GM19193 (cell line): Measurements from ENCODE around the gene KSR2.

Experiments used
- POLR2A ChIP-seq: IDR thresholded peaks from 4 replicates; pipeline ENCODE4 v1.6.1; 2011; ENCODE audit not compliant: insufficient read depth, insufficient read length; ENCODE audit errors: extremely low read depth

The KSR2 gene

DNA sequence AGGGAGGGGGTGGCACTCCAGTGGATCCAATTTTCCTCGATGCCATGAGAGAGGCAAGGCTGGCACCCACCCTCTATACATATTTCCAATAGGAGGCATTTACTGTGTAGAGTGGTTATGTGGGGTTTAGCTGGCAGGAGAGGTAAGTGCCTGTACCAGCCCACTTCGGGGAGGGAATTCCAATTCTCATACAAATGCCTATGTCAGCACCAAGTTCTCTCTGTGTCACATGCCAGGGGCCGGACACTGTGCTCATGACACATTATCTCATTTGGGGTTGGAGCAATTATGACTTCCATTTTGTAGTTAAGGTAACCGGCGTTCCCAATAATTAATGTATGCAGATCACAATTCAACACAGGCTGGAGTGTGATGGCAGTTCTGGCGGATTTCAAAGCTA is 284.3 kb downstream of the KSR2 start:
- no peak for TF ChIP-seq POLR2A

DNA sequence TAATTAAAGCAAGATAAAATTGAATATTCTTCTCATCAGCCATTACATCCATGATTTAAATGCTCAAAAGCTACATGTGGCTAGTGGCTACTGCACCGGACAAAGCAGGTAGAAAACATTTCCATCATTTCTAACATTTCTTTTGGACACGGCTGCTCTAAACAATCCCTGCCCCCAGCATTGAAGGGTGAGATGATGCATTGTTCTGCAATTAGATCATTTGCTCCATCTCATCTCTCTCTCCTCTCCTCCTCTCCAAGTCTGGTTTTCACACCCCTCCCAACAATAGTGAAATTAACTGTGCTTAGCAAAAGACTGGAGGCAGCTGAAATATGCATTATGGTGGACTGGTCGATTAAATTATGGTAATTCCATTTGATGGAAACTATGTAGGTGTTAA is 288.5 kb downstream of the KSR2 start:
- no peak for TF ChIP-seq POLR2A

DNA sequence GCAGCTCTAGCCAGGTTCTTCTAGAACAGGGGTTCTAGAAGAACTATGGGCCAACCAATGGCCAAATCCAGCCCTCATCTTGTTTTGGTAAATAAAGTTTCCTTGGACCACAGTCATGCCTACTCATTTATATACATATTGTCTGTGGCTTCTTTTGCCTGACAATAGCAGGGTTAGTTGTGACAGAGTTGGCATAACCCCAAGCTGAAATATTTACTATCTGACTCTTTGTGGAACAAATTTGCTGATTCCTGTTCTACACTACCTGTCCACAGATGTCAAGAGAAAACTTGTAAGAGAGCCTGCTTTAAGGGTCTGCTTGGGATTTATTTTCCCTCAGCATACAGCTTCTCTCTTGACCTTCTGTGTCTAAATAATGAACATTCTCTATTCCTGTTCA is 289.0 kb downstream of the KSR2 start:
- no peak for TF ChIP-seq POLR2A

DNA sequence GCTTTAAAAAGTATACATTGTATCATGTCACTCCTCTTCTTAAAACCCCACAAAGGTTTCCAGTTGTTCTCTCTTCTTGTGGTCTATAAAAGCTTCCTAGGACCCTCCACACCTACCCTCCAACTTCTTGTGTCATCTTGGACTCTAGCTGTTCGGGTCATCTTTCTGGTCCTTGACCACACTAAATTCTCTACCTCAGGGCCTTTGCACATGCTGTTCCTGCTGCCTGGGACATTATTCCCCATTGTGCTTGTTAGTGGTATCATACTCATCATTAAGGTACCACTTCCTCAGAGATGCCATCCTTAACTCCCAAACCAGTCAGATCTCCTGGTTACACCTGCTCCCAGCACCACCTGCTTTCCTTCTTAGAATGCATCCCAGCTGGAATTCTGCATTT is 294.0 kb downstream of the KSR2 start:
- TF ChIP-seq POLR2A = no peak

DNA sequence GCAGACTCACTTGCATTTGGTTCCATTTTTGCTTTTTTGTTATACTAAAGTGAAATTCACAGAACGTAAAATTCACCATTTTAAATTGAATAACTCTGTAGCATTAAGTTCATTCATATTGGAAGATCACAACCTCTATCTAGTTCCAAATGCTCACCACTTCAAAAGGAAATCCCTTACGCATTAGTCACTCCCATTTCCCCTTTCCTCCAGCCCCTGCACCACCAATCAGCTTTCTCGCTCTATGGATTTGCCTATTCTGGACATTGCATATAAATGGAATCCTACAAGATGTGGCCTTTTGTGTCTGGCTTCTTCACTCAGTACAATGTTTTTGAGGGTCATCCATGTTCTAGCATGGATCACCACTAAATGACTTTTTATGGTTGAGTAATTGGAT is 294.5 kb downstream of the KSR2 start:
- TF ChIP-seq POLR2A = no peak

DNA sequence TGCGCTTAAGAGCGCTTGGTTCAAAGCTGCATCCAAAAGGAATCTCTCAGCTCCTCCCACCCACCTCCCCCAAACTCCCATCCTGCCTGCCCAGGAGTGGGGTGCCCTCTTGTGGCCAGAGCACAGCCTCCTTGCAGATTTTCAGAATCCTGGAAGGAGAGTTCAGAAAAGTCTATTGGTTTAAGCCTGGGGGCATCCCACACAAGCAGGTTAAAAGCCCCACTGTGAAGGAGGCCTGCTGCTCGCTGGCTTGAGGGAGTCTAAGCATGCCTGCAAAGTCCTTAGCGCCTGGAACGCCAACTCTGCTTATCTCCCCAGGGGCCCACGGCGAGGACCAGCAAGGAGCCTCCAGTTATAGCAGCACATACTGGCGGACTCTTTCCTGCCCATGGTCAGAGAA is 297.1 kb downstream of the KSR2 start:
- no peak for TF ChIP-seq POLR2A

DNA sequence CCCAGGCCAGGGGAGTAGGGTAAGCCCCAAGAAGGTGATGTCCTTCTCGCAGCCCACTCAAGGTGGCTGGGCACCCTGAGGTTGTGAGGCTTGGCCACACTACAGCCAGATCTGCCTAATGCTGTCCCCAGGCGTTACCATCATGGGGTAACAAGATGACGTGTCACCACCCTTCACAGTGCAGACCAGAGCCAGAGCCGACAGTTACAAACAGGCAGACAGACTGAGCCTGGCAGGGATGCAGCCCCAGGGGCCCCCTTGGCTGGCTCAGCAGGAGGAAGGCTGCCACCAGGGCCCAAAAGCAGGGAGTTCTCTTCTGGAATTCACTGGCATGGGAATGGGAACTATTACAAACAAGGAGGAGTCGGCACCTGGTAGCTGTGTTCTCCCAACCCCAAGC is 304.6 kb downstream of the KSR2 start:
- no peak for TF ChIP-seq POLR2A

DNA sequence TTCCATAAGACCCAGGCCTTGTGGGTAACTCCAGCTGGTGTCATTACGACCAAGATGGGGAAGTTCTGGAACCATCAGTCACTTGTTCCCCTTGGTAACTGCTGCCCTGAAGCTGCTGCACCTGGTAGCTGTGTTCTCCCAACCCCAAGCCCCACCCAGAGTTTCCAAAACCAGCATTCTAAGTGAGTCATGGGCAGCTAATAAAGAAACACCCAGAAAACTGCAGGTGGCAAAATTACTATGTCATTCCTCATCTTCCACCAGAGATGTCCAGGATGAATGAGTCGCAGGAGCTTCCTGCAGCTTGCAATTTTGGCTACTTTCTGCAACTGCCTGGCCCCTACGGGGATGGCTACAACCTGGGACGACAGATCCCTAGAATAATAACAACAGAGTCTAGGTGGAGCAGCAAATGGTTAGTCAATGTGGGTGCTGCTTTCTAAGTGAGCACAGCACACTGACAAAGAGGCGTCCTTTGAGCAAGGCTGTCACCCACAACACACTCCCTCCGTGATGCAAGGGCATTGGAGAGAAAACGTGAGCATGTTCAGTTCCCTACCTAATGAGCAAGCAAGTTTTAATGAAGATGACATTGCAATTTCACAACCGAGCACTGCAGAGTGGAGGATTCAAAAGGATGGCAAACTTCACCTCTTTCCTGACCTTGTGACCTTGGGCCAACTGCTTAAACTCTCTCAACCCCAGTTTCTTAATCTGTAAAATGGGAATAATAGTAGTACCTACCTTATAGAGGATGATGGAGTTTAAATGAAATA is 306.0 kb downstream of the KSR2 start:
- no peak for TF ChIP-seq POLR2A

DNA sequence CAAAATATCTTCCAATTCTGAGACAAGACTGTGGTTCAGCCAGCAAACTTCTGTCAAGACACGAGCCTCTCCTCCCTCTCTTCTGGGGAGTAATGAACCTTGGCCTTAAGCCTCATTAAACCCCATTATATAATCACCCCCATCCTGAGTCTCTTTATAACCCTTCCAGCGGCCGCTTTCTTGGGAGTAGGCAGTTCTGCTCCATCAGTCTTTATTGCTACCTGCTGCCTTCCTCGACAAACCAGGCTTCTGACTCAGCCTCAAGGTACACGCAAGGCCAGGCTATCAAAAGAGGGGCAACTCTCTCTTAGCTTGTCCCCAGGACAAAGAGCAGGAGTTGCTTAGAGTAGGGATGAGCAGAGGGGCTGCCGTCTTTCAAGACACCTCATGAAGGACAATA is 306.6 kb downstream of the KSR2 start:
- TF ChIP-seq POLR2A = no peak

DNA sequence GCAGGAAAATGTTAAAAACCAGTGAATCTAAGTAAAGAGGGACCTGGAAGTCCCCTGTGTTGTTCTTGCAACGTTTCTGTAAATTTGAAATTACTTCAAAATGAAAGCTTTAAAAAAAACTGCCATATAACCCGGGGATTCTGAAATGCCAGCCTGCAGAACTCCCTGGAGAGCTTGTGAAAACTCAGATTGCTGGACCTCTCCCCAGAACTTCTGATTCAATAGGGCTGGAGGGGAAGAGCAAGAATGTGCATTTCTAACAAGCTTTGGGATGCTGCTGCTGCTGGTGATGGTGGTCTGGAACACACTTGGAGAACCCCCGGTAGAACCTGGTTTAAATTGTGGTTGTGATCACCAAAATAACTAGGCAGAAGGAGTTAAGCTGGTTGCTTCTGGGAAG is 307.3 kb downstream of the KSR2 start:
- TF ChIP-seq POLR2A = no peak

DNA sequence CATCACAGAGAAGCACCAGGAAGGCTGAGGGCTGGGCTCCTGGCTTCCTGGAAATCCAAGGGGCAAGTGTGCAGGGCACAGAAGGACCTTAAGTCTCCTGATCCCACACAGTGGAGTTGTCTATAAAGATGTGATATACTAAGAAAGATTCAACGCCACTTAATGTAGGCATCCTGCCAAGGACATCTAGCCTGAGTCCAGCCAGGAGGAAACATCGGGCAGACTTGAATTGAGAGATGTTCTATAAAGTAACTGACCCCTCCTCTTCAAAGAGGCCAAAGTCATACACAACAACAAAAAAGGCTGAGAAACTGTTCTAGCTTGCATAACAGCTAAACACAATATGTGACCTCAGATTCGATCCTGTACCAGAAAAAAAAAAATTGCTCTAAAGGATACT is 307.9 kb downstream of the KSR2 start:
- no peak for TF ChIP-seq POLR2A

DNA sequence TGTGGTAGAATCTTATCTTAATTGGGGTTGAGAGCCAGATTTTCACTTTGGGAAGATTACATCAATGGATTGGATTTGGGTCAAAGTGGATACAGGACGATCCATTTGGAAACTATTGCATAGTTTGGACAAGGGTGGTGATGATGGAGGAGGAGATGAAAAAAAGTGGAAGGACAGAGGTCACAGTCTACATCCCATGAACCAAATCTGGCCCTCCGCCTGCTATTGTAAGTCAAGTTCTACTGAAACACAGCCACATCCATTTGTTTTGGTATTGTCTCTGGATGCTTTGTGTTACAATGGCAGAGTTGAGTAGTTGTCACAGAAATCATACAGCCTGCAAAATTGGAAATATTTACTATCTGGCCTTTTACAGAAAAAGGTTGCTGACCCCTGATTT is 310.6 kb downstream of the KSR2 start:
- TF ChIP-seq POLR2A = no peak

DNA sequence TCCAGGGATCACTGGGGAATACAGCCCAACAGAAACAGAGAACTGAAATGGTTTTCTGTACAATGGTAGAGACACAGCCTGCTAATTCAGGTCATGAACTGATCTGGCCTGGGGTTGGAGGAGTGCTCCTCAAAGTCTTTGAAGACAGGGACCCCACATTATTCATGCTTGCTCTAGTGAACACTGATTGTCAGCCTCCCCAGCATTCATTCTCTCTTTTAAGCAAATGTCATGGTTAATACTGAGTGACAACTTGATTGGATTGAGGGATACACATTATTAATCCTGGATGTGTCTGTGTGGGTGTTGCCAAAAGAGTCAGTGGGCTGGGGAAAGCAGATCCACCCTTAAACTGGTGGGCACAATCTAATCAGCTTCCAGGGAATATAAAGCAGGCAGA is 319.0 kb downstream of the KSR2 start:
- no peak for TF ChIP-seq POLR2A

DNA sequence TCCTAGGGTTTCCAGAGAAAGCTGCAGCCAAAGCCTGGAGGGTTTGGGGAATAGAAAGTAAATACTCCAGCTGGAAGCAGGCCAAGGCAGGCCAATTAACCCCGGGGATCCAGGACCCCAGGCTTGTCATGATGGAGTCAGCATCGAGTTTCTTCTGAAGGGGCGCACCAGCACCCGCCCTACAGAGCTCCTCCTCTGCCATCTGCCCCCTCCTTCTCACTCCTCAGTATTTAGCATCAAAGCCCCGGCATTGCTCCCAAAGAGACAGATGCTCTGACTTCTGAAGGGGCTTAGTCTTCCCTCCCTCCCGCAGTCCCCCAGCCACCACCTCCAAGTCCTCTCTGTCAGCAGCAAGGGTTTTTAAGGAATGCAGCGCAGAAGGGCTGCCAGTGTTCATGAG is 322.3 kb downstream of the KSR2 start:
- TF ChIP-seq POLR2A = no peak

DNA sequence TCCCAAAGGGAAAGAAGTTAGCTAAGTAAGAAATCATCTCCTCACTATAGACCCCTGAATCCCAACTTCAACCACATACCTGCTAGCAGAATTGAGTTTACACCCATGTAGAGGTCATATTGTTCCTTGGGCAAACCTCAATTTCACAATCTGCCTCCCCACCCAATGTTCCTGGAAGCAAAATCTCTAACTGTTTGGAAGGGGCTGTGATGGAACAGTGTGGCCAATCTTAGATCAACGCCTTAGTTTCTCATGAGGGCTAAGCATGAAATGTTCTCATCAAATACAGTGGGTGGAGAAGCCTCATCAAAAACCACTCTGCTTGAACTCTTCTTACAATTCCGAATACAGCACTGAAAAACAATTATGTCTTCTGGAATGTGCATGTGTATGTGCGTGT is 323.3 kb downstream of the KSR2 start:
- no peak for TF ChIP-seq POLR2A

DNA sequence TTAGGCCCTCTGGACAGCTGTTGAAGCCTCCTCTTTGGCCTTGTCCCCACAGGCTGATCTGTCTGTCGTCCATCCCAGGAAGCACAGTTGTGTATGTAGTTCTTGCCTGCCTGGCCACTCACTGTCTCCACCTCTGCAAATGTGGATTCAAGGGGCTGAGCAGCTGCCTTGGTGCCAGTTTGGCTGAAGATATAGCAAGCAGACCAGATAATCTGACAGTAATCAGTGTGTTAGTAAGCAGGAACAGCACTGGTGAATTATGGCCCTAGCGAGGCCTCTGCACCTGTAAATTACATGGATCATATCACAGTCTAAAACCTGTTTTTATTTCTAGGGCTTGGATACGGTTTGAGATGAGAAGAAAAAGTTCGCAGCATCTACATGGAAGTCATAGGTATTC is 324.8 kb downstream of the KSR2 start:
- TF ChIP-seq POLR2A = no peak

DNA sequence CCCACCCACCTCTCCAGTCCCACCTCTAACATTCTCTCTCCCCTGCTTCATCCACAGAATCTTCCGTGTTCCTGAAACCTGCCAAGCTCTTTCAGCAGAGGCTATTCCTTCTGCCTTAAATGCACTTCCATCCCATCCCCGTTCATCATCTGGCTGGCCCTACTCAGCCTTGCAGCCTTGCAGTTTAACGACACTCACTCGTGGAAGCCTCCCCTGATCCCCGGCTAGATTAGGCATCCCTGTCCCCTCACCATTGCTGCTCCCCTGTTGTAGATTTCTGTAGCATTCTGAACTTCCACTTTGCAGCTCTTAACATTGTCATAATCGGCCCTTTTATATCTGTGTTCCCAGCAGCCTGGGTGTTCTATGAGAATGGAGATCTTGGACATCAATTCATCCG is 326.9 kb downstream of the KSR2 start:
- no peak for TF ChIP-seq POLR2A
